A549 (cell line): ENCODE results near the gene LLGL2.

ENCODE experiments used
- CTCF ChIP-seq: fragments of >200 bp; sonication (Bioruptor Twin); formaldehyde crosslinking; IDR thresholded peaks from 3 replicates; pipeline ENCODE4 v1.5.1; 2016
- ESRRA ChIP-seq: fragments of 150-350 bp; IDR thresholded peaks from 2 replicates; pipeline ENCODE4 v1.6.1; 2014; ENCODE audit warnings: mild to moderate bottlenecking, low read length, borderline replicate concordance
- POLR2A ChIP-seq: IDR thresholded peaks from 2 replicates; pipeline ENCODE4 v1.6.1; 2012; ENCODE audit warnings: mild to moderate bottlenecking, low read length
- ZNF302 ChIP-seq: fragments of 250-450 bp; sonication (Bioruptor Pico); IDR thresholded peaks from 2 replicates; pipeline ENCODE4 v1.9.0; 2021; ENCODE audit warnings: inconsistent platforms, mild to moderate bottlenecking, moderate library complexity

DNA sequence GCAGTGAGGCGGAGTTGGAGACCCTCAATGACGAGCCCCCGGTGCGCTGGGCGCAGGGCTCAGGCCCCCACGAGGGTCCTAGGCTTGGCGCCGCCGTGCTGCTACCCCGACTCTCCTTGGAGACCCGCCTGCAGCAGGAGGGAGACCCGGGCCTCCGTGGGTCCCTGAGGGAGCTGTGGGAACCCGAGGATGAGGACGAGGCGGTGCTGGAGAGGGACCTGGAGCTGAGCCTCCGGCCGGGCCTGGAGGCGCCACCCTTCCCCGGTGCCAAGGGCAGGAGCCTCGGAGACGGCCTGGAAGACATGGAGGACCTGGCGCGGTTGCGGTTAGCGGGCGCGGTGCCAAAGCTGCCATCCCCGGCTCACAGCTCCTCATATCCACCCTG, 64.4 kb downstream of the LLGL2 start:
- TF ChIP-seq CTCF (no peak), ZNF302 (no peak), POLR2A (no peak), ESRRA (no peak)
